BLaER1 treated with 17β-estradiol and CSF1 and Interleukin-3, amounts not matched to agents 10 nM and 100 nM (cell line): ENCODE data around the gene CLIP2.
A peak's percentile ranks its signal among the peaks of the same experiment; 100 is the strongest.

Experiments
- H3K27ac ChIP-seq, 11 experiments: shearing (Covaris generic); formaldehyde crosslinking; 2 replicates each; pipeline ENCODE4 v1.8.1; 2022
- H3K27me3 ChIP-seq, 11 experiments: shearing (Covaris generic); formaldehyde crosslinking; 2 replicates each; pipeline ENCODE4 v1.8.1; 2022
- H3K36me3 ChIP-seq, 11 experiments: shearing (Covaris generic); formaldehyde crosslinking; 2 replicates each; pipeline ENCODE4 v1.8.1; 2022
- H3K4me1 ChIP-seq, 10 experiments: shearing (Covaris generic); formaldehyde crosslinking; 2 replicates each; pipeline ENCODE4 v1.8.1; 2022
- H3K4me2 ChIP-seq, 11 experiments: shearing (Covaris generic); formaldehyde crosslinking; 2 replicates each; pipeline ENCODE4 v1.8.1; 2022
- H3K4me3 ChIP-seq, 10 experiments: shearing (Covaris generic); formaldehyde crosslinking; 2 replicates each; pipeline ENCODE4 v1.8.1; 2022
- H3K9ac ChIP-seq, 11 experiments: shearing (Covaris generic); formaldehyde crosslinking; 2 replicates each; pipeline ENCODE4 v1.8.1; 2022
- H3K9me3 ChIP-seq, 11 experiments: shearing (Covaris generic); formaldehyde crosslinking; replicated peaks in 1 of 11; 2 replicates each; pipeline ENCODE4 v1.8.1; 2022
- H4K20me1 ChIP-seq, 11 experiments: shearing (Covaris generic); formaldehyde crosslinking; 2 replicates each; pipeline ENCODE4 v1.8.1; 2022
- Cebpa-rat ChIP-seq, 11 experiments: shearing (Covaris generic); IDR thresholded peaks; 2 replicates each; pipeline ENCODE4 v1.8.1; 2022

The CLIP2 gene

GRCh38 chr7:74299401-74299800, 10.2 kb downstream of the CLIP2 start:
- Histone ChIP-seq H4K20me1 (peaks cover 99 to 100% (median 100%) of the 10 kb centered on the region in 11 experiments), H3K9me3 (0 out of 22 replicates have a peak, but pooled peaks cover 0 to 8% (median 0%) of the 10 kb centered on the region in 11 experiments), H3K36me3 (peaks cover 8 to 60% (median 22%) of the 10 kb centered on the region in 11 experiments; a peak in 21 of 22 replicates), H3K27me3 (no peaks in the 10 kb centered on the region), H3K4me3 (no peak overlapping the region), H3K27ac (no peak overlapping the region), H3K9ac (no peak overlapping the region), H3K4me1 (peaks cover 34 to 61% (median 43%) of the 10 kb centered on the region in 10 experiments), H3K4me2 (peak overlapping the region in 3 of 11 experiments; percentile 58 to 73 (median 71); a peak in 6 of 22 replicates)
- TF ChIP-seq Cebpa-rat (IDR thresholded peaks at IDR 0.05): no peak

GRCh38 chr7:74300926-74301325, 11.7 kb downstream of the CLIP2 start:
- H3K9ac ChIP-seq: no peak overlapping the region
- no peak overlapping the region for H3K4me3 ChIP-seq
- peaks cover 5 to 50% (median 17%) of the 10 kb centered on the region in 11 experiments; a peak in 21 of 22 replicates for H3K36me3 ChIP-seq
- H3K4me2 ChIP-seq: no peak overlapping the region
- no peak for TF ChIP-seq Cebpa-rat (IDR thresholded peaks at IDR 0.05)
- H3K27me3 ChIP-seq: no peaks in the 10 kb centered on the region
- 0 out of 22 replicates have a peak, but pooled peaks cover 0 to 8% (median 0%) of the 10 kb centered on the region in 11 experiments for H3K9me3 ChIP-seq
- H3K4me1 ChIP-seq: peaks cover 28 to 60% (median 42%) of the 10 kb centered on the region in 10 experiments
- peaks cover 99 to 100% (median 100%) of the 10 kb centered on the region in 11 experiments for H4K20me1 ChIP-seq
- no peak overlapping the region for H3K27ac ChIP-seq

GRCh38 chr7:74302745-74303221, 13.6 kb downstream of the CLIP2 start:
- Histone ChIP-seq H3K27ac (no peak overlapping the region), H3K27me3 (no peaks in the 10 kb centered on the region), H3K4me3 (no peak overlapping the region), H3K4me1 (peaks cover 45 to 78% (median 54%) of the 10 kb centered on the region in 10 experiments), H3K9ac (no peak overlapping the region; a peak in 1 of 22 replicates), H4K20me1 (peaks cover 99 to 100% (median 100%) of the 10 kb centered on the region in 11 experiments), H3K9me3 (no peaks in the 10 kb centered on the region), H3K4me2 (peak overlapping the region in 9 of 11 experiments; percentile 5 to 34 (median 15); a peak in 5 of 22 replicates), H3K36me3 (peaks cover 0 to 34% (median 6%) of the 10 kb centered on the region in 11 experiments; a peak in 13 of 22 replicates)
- no peak for TF ChIP-seq Cebpa-rat (IDR thresholded peaks at IDR 0.05)

GRCh38 chr7:74304550-74304949, 15.3 kb downstream of the CLIP2 start:
- Histone ChIP-seq H3K27ac (no peak overlapping the region), H3K4me2 (no peak overlapping the region), H3K9me3 (no peaks in the 10 kb centered on the region), H3K4me3 (no peak overlapping the region), H3K9ac (no peak overlapping the region), H4K20me1 (peaks cover 98 to 100% (median 100%) of the 10 kb centered on the region in 11 experiments), H3K4me1 (peaks cover 34 to 75% (median 57%) of the 10 kb centered on the region in 10 experiments), H3K27me3 (no peaks in the 10 kb centered on the region), H3K36me3 (peaks cover 5 to 42% (median 22%) of the 10 kb centered on the region in 11 experiments; a peak in 17 of 22 replicates)
- TF ChIP-seq Cebpa-rat (IDR thresholded peaks at IDR 0.05): no peak

DNA sequence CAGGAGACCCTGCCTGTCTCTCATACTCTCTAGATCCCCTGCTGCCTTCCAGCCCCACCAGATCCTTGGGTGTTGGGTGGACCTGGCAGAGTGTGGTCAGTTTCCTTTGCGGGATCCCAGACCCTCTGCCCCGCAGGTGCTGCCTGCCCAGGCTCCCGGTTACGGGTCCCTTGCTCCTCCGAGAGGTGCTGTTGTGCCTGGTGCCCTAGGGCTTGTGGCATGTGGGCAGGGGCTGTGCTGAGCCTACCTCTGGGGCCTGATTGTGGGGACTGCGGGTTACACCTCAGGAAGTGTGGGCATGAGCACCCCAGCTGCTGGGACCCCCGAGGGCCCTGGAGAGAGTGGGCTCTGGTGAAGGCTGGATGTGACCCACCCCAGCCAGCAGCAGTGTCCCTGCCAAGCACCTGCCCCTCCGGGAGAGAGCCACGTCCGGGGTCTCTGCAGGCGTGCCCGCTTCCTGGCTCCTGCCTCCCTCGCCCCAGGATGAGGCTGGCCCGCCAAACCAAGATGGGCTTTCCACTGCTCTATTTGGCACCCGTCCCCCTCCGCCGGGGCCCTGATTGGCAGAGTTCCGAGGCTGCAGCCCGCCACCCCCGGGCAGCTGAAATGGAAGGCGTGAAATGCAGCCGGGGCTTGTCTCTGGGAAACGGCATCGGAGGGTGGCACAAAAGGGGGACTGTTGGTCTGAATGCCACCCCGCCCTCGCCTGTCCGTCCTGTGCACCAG, 17.0 kb downstream of the CLIP2 start:
- peak overlapping the region in 8 of 11 experiments; percentile 3 to 55 (median 34); a peak in 9 of 22 replicates for H3K27ac ChIP-seq
- H3K27me3 ChIP-seq: no peaks in the 10 kb centered on the region
- H3K4me2 ChIP-seq: peak overlapping the region; percentile 79 to 95 (median 88)
- H3K36me3 ChIP-seq: peaks cover 5 to 51% (median 24%) of the 10 kb centered on the region in 11 experiments; a peak in 18 of 22 replicates
- TF ChIP-seq Cebpa-rat (IDR thresholded peaks at IDR 0.05): no peak
- H4K20me1 ChIP-seq: peaks cover 82 to 100% (median 91%) of the 10 kb centered on the region in 11 experiments
- peaks cover 6 to 15% (median 12%) of the 10 kb centered on the region in 11 experiments; a peak in 21 of 22 replicates for H3K9me3 ChIP-seq
- peaks cover 39 to 88% (median 69%) of the 10 kb centered on the region in 10 experiments for H3K4me1 ChIP-seq
- H3K4me3 ChIP-seq: peak overlapping the region in 8 of 10 experiments; percentile 2 to 36 (median 26); a peak in 8 of 20 replicates
- H3K9ac ChIP-seq: peak overlapping the region; percentile 10 to 59 (median 53); a peak in 20 of 22 replicates

- Histone ChIP-seq H3K36me3 (peaks cover 5 to 48% (median 24%) of the 10 kb centered on the region in 11 experiments; a peak in 18 of 22 replicates), H3K4me2 (peak overlapping the region; percentile 79 to 95 (median 88)), H3K4me1 (peaks cover 44 to 88% (median 72%) of the 10 kb centered on the region in 10 experiments), H4K20me1 (peaks cover 76 to 100% (median 91%) of the 10 kb centered on the region in 11 experiments), H3K9ac (peak overlapping the region; percentile 10 to 59 (median 50); a peak in 17 of 22 replicates), H3K9me3 (peaks cover 7 to 19% (median 14%) of the 10 kb centered on the region in 11 experiments; a peak in 21 of 22 replicates), H3K27ac (peak overlapping the region in 9 of 11 experiments; percentile 3 to 55 (median 30); a peak in 15 of 22 replicates), H3K4me3 (peak overlapping the region in 8 of 10 experiments; percentile 2 to 36 (median 26); a peak in 9 of 20 replicates), H3K27me3 (no peaks in the 10 kb centered on the region)
- TF ChIP-seq Cebpa-rat (IDR thresholded peaks at IDR 0.05): no peak
Observed at GRCh38 chr7:74306730-74307469, 17.7 kb downstream of the CLIP2 start.

GRCh38 chr7:74307738-74308505, 18.7 kb downstream of the CLIP2 start:
- Histone ChIP-seq H3K4me3 (no peak overlapping the region), H3K27ac (no peak overlapping the region; a peak in 1 of 22 replicates), H3K36me3 (peaks cover 5 to 46% (median 30%) of the 10 kb centered on the region in 11 experiments; a peak in 17 of 22 replicates), H3K9ac (no peak overlapping the region; a peak in 1 of 22 replicates), H3K9me3 (peaks cover 7 to 19% (median 14%) of the 10 kb centered on the region in 11 experiments; a peak in 21 of 22 replicates), H3K27me3 (no peaks in the 10 kb centered on the region), H3K4me1 (peaks cover 49 to 88% (median 73%) of the 10 kb centered on the region in 10 experiments), H3K4me2 (peak overlapping the region in 8 of 11 experiments; percentile 5 to 95 (median 82); a peak in 15 of 22 replicates), H4K20me1 (peaks cover 76 to 100% (median 91%) of the 10 kb centered on the region in 11 experiments)
- TF ChIP-seq Cebpa-rat (IDR thresholded peaks at IDR 0.05): no peak
